Breast epithelium (tissue), 4 donors: ENCODE measurements around the gene RAB43. TPM values are rescaled to one million over a fixed set of nuclear protein-coding genes. Genes with fewer than 3 reads are reported as not detected.

ENCODE experiments used
- DNase-seq, 2 donors: peaks; one replicate each; pipeline ENCODE4 v3.0.0-alpha.2; 2019; ENCODE audit warnings: low spot score in 2 of 2
- H3K27ac ChIP-seq, 2 donors: fragments of 200-600 bp; sonication (generic) in 1 of 2; one replicate each; pipeline ENCODE4 v1.5.1; 2016 to 2019; ENCODE audit warnings: mild to moderate bottlenecking in 1 of 2
- H3K27me3 ChIP-seq, 2 donors: fragments of 200-600 bp; sonication (generic) in 1 of 2; one replicate each; pipeline versions ENCODE4 v1.5.1 to v1.6.0; 2017 to 2019; ENCODE audit warnings: control low read depth in 1 of 2, mild to moderate bottlenecking in 1 of 2
- H3K36me3 ChIP-seq: fragments of 200-600 bp; one replicate; pipeline ENCODE4 v1.5.1; 2019
- H3K4me1 ChIP-seq, 2 donors: fragments of 200-600 bp; sonication (generic); one replicate each; pipeline ENCODE4 v1.5.1; 2016 to 2019; ENCODE audit warnings: control low read depth in 1 of 2
- H3K4me3 ChIP-seq, 3 donors: fragments of 200-600 bp; sonication (generic); 1 replicate in 2 of 3; 2 replicates in 1 of 3; pipeline ENCODE4 v1.5.1; 2016 to 2019; ENCODE audit warnings: mild to moderate bottlenecking in 3 of 3, moderate library complexity in 2 of 3
- H3K9me3 ChIP-seq, 2 donors: fragments of 200-600 bp; sonication (generic) in 1 of 2; one replicate each; pipeline ENCODE4 v1.5.1; 2016 to 2019; ENCODE audit warnings: control low read depth in 1 of 2
- POLR2A ChIP-seq: fragments of 450-650 bp; IDR thresholded peaks from one replicate; pipeline ENCODE4 v1.6.1; 2016; ENCODE audit warnings: antibody characterized with exemption, mild to moderate bottlenecking, moderate library complexity
- POLR2AphosphoS5 ChIP-seq, 3 donors: sonication (generic); formaldehyde crosslinking; IDR thresholded peaks; one replicate each; pipeline ENCODE4 v1.6.1; 2017; ENCODE audit warnings: antibody characterized with exemption in 3 of 3
- intact Hi-C: fragments of 100-400 bp; cut with DNase I; formaldehyde crosslinking; loops from one replicate; pipeline ENCODE4 v1.15.1; 2023; ENCODE audit warnings: low total_unique reads
- total RNA-seq, 3 donors: library from RNA; depleted of rRNA; stranded (reverse); fragments of >200 nt; gene quantifications; one replicate each; pipeline ENCODE4 v1.1.0, GENCODE V29; 2016
- TF ChIP-seq, protein P1 (sequence below), 3 donors: fragments of 450-650 bp; IDR thresholded peaks; one replicate each; pipeline ENCODE4 v1.5.1; 2016 to 2017; ENCODE audit warnings: antibody characterized with exemption in 3 of 3, mild to moderate bottlenecking in 3 of 3, moderate library complexity in 3 of 3

Gene RAB43
- total RNA-seq, 3 donors from 2014 or later = 5.6 to 17.0 (median 17.0) TPM

DNA sequence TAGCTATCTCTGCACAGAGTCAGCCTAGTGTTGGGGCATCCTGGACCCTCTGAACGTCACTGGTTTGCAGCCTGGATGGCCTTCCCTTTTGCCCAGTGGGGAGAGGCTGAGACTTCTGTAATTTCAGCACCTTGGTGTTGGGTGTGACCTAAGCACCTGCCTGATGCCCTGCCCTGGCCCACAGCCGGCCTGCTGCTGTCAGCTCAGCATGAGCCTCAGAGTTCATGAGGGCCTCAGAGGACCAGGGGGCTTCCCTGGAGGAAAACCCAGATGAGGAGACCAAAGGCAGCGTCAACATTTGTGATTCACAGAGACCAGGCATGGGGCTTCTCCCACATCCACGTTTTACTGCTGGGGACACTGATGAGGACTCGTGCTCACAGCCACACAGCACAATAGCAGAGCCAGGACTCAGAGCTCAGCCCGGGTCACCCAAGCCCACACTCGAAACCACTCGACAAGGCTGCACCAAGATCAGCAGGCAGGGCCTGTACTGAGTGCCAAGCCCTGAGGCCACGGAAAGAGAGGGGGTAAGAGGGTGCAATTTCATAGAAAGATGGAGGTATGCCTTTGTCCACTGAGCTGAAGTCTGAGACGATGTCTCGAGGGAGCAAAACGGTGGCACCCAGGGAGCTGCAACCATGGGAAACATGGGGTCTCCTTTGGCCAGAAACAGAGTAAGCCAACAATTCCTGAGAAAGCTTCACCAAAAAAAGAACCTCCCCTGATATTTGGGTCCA lies 70.9 kb downstream of the RAB43 start:
- DNase-seq = no peak
- TF ChIP-seq POLR2A = no peak
- TF ChIP-seq, protein P1, sequence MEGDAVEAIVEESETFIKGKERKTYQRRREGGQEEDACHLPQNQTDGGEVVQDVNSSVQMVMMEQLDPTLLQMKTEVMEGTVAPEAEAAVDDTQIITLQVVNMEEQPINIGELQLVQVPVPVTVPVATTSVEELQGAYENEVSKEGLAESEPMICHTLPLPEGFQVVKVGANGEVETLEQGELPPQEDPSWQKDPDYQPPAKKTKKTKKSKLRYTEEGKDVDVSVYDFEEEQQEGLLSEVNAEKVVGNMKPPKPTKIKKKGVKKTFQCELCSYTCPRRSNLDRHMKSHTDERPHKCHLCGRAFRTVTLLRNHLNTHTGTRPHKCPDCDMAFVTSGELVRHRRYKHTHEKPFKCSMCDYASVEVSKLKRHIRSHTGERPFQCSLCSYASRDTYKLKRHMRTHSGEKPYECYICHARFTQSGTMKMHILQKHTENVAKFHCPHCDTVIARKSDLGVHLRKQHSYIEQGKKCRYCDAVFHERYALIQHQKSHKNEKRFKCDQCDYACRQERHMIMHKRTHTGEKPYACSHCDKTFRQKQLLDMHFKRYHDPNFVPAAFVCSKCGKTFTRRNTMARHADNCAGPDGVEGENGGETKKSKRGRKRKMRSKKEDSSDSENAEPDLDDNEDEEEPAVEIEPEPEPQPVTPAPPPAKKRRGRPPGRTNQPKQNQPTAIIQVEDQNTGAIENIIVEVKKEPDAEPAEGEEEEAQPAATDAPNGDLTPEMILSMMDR (IDR thresholded peaks at IDR 0.05) = no peak
- TF ChIP-seq POLR2AphosphoS5 (IDR thresholded peaks at IDR 0.05) = no peak
- no peaks in the 10 kb centered on the region for H3K36me3 ChIP-seq
- no peaks in the 10 kb centered on the region for H3K9me3 ChIP-seq
- H3K27ac ChIP-seq = no peak overlapping the region
- intact Hi-C loops = no loop called here
- H3K27me3 ChIP-seq = peaks cover 0 to 5% of the 10 kb centered on the region in 2 donors
- H3K4me3 ChIP-seq = no peak overlapping the region
- H3K4me1 ChIP-seq = peaks cover 4 to 8% of the 10 kb centered on the region in 2 donors

DNA sequence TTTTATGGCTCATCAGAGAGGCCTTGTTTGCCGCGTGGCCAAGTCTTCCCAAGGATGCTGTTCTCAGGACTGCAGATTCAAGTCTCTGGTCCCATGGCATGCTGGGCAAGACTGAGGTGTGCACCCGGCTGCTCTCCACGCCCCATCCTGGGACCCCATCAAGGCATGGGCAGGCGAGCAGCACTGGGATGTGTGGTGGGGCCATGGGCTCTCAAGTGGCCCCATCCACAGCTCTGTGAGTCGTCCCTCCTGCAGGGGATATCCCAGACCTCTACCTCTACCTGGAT lies 74.1 kb downstream of the RAB43 start:
- Histone ChIP-seq H3K4me1 (peaks cover 0 to 3% of the 10 kb centered on the region in 2 donors), H3K27ac (no peak overlapping the region), H3K4me3 (no peak overlapping the region), H3K9me3 (no peaks in the 10 kb centered on the region), H3K27me3 (peaks cover 0 to 8% of the 10 kb centered on the region in 2 donors), H3K36me3 (no peaks in the 10 kb centered on the region)
- no peak for DNase-seq
- TF ChIP-seq, protein P1 (IDR thresholded peaks at IDR 0.05) = no peak
- TF ChIP-seq POLR2AphosphoS5 (IDR thresholded peaks at IDR 0.05) = no peak
- no peak for TF ChIP-seq POLR2A
- intact Hi-C loops = no loop called here

DNA sequence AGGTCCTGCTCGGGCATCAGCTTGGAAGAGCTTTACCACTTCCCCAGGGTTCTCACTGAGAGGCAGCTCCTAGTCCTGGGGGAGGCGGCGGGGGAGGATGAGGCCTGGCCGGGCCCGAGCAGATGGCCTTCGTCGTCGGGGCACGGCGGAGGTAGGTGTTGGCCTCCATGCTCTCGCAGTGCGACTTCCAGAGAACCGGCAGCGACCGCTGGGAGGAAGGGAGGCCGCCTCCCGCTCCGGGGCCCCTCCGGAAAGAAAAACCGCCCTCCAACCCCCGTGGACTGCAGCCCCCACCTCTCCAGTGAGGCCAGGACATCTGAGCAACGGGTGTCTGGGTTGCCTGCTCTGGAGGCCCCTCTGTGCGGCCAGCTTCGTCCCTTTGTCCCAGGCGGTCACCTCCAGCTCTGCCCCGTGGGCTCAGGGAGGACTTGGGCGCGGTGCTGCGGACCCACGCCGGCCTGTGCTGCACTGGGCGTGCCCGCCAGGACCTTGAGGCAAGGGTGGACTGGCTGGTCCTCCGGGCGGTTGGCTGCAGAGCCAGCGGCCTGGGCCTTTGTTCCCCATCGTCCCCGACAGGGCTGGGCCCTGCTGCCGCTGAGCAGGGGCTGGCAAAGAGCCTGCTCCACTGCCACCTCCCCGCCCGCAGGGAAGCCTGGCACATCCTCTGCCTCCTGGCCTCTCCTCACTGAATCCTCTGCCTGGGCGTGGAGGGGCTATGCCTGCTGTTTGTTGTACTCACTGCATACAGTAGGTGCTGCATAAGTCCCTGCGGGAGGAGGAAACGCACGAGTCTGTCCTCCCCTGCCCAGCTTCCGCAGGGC lies 74.7 kb downstream of the RAB43 start:
- TF ChIP-seq, protein P1 (IDR thresholded peaks at IDR 0.05) = no peak
- no peak for TF ChIP-seq POLR2A
- TF ChIP-seq POLR2AphosphoS5 (IDR thresholded peaks at IDR 0.05) = no peak
- no peak for DNase-seq
- H3K4me3 ChIP-seq = no peak overlapping the region

DNA sequence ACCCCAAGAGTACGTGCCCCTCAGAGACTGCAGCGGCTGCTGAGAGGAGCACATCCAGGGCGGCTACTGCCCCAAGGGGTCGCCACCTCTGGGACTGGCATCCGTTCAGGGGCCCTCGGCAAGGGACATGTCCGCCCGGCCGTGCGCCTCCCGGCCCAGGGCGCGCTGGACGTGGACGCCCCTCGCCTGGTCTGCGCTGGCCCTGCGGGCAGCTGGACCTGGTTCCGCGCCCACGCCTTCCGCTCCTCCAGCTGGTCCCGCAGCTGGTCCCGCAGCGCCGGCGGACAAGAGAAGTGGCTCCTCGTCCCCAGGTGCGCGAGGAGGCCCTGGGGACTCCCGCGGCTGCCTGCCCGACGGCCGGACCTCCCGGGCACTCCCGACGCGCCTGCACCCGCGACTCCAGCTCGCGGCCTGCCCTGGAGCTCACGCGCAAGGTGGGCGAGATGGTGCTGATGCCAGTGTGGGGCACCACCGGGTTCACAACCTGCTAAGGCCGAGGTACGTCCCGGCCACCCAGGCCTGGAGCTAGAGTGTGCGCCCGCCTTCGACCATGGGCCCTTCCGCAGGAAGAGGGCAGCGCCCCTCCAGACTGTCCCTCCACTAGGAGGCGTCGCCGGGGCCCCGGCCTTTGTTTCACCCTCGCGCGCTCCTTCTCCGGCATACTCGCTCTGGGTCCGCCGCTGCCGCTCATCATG lies 75.4 kb downstream of the RAB43 start:
- TF ChIP-seq POLR2AphosphoS5 (IDR thresholded peaks at IDR 0.05) (no peak), POLR2A (no peak)
- TF ChIP-seq, protein P1 (IDR thresholded peaks at IDR 0.05) = no peak
- Histone ChIP-seq H3K9me3 (no peaks in the 10 kb centered on the region), H3K4me1 (no peaks in the 10 kb centered on the region), H3K27me3 (peaks cover 0 to 8% of the 10 kb centered on the region in 2 donors), H3K4me3 (peak overlapping the region; percentile 29 to 67 (median 41)), H3K27ac (no peak overlapping the region), H3K36me3 (no peaks in the 10 kb centered on the region)
- intact Hi-C loops = no loop called here
- DNase-seq = no peak

More for the DNA sequence above, 74.7 kb downstream of the RAB43 start:
- peaks cover 0 to 8% of the 10 kb centered on the region in 2 donors for H3K27me3 ChIP-seq
- H3K4me1 ChIP-seq = no peaks in the 10 kb centered on the region
- H3K36me3 ChIP-seq = no peaks in the 10 kb centered on the region
- H3K9me3 ChIP-seq = no peaks in the 10 kb centered on the region
- H3K27ac ChIP-seq = no peak overlapping the region
- intact Hi-C loops = no loop called here
